Stomach (tissue), 4 donors: Measurements from ENCODE around the gene TMSB15C.

Experiments
- POLR2A ChIP-seq, 4 donors: fragments of 450-650 bp; IDR thresholded peaks; one replicate each; pipeline ENCODE4 v1.6.1; 2016; ENCODE audit warnings: antibody characterized with exemption in 4 of 4, control low read depth in 2 of 4, mild to moderate bottlenecking in 1 of 4, moderate library complexity in 1 of 4
- POLR2AphosphoS5 ChIP-seq, 3 donors: sonication (generic); formaldehyde crosslinking; IDR thresholded peaks; one replicate each; pipeline ENCODE4 v1.6.1; 2016; ENCODE audit warnings: antibody characterized with exemption in 3 of 3
- TF ChIP-seq, protein P1 (sequence below), 7 experiments: fragments of 450-650 bp in 4 of 7; fragments of 200-600 bp in 3 of 7; sonication (generic) in 3 of 7; IDR thresholded peaks; one replicate each; pipeline ENCODE4 v1.5.1; 2016 to 2019; ENCODE audit warnings: antibody characterized with exemption in 7 of 7, control low read depth in 2 of 7, mild to moderate bottlenecking in 1 of 7

DNA sequence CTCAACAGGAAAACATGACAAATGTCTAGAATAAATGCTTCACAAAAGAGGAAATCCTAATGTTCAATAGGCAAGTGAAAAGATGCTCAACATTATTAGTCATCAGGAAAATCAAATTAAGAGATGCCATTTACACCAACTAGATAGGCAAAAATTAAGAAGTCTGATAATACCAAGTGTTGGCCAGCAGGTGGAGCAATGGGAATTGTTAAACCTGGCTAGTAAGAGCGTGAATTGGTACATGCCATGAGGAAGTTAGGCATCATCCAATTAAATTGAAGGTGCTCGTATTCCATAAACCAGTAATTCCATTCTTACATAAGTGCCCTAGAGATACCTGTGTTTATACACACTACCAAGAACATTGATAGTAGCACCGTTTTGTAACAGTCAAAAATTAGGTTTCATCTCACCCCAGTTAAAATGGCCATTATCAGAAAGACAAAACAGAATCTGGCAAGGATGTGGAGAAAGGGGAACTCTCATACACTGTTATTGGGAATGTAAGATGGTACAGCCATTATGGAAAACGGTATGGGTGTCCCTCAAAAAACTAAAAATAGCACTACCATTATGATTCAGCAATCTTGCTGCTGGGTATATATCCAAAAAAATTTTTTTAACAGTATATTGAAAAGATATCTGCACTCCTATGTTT is 22.2 kb upstream of the TMSB15C start:
- TF ChIP-seq, protein P1, sequence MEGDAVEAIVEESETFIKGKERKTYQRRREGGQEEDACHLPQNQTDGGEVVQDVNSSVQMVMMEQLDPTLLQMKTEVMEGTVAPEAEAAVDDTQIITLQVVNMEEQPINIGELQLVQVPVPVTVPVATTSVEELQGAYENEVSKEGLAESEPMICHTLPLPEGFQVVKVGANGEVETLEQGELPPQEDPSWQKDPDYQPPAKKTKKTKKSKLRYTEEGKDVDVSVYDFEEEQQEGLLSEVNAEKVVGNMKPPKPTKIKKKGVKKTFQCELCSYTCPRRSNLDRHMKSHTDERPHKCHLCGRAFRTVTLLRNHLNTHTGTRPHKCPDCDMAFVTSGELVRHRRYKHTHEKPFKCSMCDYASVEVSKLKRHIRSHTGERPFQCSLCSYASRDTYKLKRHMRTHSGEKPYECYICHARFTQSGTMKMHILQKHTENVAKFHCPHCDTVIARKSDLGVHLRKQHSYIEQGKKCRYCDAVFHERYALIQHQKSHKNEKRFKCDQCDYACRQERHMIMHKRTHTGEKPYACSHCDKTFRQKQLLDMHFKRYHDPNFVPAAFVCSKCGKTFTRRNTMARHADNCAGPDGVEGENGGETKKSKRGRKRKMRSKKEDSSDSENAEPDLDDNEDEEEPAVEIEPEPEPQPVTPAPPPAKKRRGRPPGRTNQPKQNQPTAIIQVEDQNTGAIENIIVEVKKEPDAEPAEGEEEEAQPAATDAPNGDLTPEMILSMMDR (IDR thresholded peaks at IDR 0.05): peak in 4 of 7 experiments; percentile 39 to 66 (median 54)
- TF ChIP-seq POLR2A (IDR thresholded peaks at IDR 0.05): no peak
- TF ChIP-seq POLR2AphosphoS5 (IDR thresholded peaks at IDR 0.05): peak in 1 of 3 donors; percentile 32
